ENCODE measurements around the gene TRABD2B. TPM values are rescaled to one million over a fixed set of nuclear protein-coding genes. Genes with fewer than 3 reads are reported as not detected.

Gene TRABD2B
- total and polyA plus RNA-seq, 2 of the 4 experiments (the other 2 are of a cell fraction): not detected

GRCh38 chr1:47881505-47882442 is 115.4 kb downstream of the TRABD2B start:
- H2BK15ac ChIP-seq (ENCODE audit: low read depth, low read length): no peak overlapping the region
- ATAC-seq (ENCODE audit: low read depth) (peak; percentile 78), DNase-seq (peak; percentile 33)
- no peaks in the 10 kb centered on the region for H3K9me1 ChIP-seq (ENCODE audit: insufficient read depth, low read length)
- no peak overlapping the region for H3K56ac ChIP-seq (ENCODE audit: extremely low read depth, insufficient read depth, low read length)
- 67% methylated on average over 3 of the region's 17 CpGs; no CpG with 5 or more reads in 1 of the 2 experiments for WGBS, 2 experiments (ENCODE audit: extremely low coverage in 2 of 2, insufficient read length in 1 of 2)
- intact Hi-C loops (cut with micrococcal nuclease) (no loop called here), dilution Hi-C loops (cut with HindIII; ENCODE audit: low sequenced_read_pairs, unreplicated experiment) (no loop called here), in situ Hi-C loops (cut with MboI; ENCODE audit: low sequenced_read_pairs) (no loop called here)
- H4K20me1 ChIP-seq (ENCODE audit: insufficient read depth, low read length): no peaks in the 10 kb centered on the region
- no peak overlapping the region for H2AK5ac ChIP-seq (ENCODE audit: low read depth, low read length)
- H3K27me3 ChIP-seq (ENCODE audit: control insufficient read depth, insufficient read depth, low read length): no peaks in the 10 kb centered on the region
- no peaks in the 10 kb centered on the region for H3K9me3 ChIP-seq (ENCODE audit: control insufficient read depth, insufficient read depth, low read length)
- H3K4me3 ChIP-seq (ENCODE audit: insufficient read depth, low read depth, low read length): no peak overlapping the region
- H3K14ac ChIP-seq (replicated peaks; ENCODE audit: low read depth, low read length): no peak overlapping the region
- H3K4me1 ChIP-seq (ENCODE audit: control insufficient read depth, insufficient read depth, low read length): no peaks in the 10 kb centered on the region
- H3K23ac ChIP-seq (ENCODE audit: low read depth, low read length): no peak overlapping the region
- H4K5ac ChIP-seq (ENCODE audit: low read depth, low read length): no peak overlapping the region
- no peak overlapping the region for H3K27ac ChIP-seq (ENCODE audit: insufficient read depth, low read length)
- H2BK20ac ChIP-seq (ENCODE audit: low read depth, low read length): no peak overlapping the region
- CTCF ChIA-PET: no interaction called here
- H2AFZ ChIP-seq (replicated peaks; ENCODE audit: low read length, poor library complexity): no peak overlapping the region
- no peak overlapping the region for H3K9ac ChIP-seq (ENCODE audit: low read depth, low read length)
- H2AK9ac ChIP-seq (replicated peaks; ENCODE audit: low read depth, low read length, poor library complexity): no peak overlapping the region
- H3K18ac ChIP-seq (ENCODE audit: low read depth, low read length): no peak overlapping the region
- H3K79me1 ChIP-seq (ENCODE audit: low read depth in 1 of 2, low read length in 2 of 2): no peaks in the 10 kb centered on the region
- no peak overlapping the region for H4K91ac ChIP-seq (ENCODE audit: insufficient read depth, low read depth, low read length)
- H2BK120ac ChIP-seq (ENCODE audit: low read depth, low read length): no peak overlapping the region
- no peak overlapping the region for H3K4me2 ChIP-seq (ENCODE audit: low read depth, low read length)
- BruUV-seq (replicated peaks): no TSS peak
- POLR2A ChIA-PET (ENCODE audit: unreplicated experiment): no interaction called here
- no peak overlapping the region for H2BK5ac ChIP-seq (ENCODE audit: low read depth, low read length, poor library complexity, severe bottlenecking)
- no peak overlapping the region for H4K8ac ChIP-seq (ENCODE audit: low read depth in 2 of 2, low read length in 2 of 2)
- H3K36me3 ChIP-seq (ENCODE audit: control insufficient read depth, insufficient read depth, low read length): no peaks in the 10 kb centered on the region
- H3K4ac ChIP-seq (ENCODE audit: low read depth, low read length): no peak overlapping the region
- TF ChIP-seq RCOR1 (IDR thresholded peaks at IDR 0.05; ENCODE audit: insufficient replicate concordance, low read length) (no peak), RFX5 (IDR thresholded peaks at IDR 0.05; ENCODE audit: low read depth, low read length) (no peak), MAFK (IDR thresholded peaks at IDR 0.05; ENCODE audit: low read depth, low read length) (no peak), BHLHE40 (IDR thresholded peaks at IDR 0.05; ENCODE audit: low read depth, low read length) (no peak), POLR2A (IDR thresholded peaks at IDR 0.05; ENCODE audit: low read depth, low read length) (no peak), NFE2L2 (IDR thresholded peaks at IDR 0.05; ENCODE audit: low read depth, low read length) (no peak), RAD21 (IDR thresholded peaks at IDR 0.05; ENCODE audit: low read length) (no peak), CHD1 (IDR thresholded peaks at IDR 0.05; ENCODE audit: low read depth, low read length) (no peak), ELK1 (IDR thresholded peaks at IDR 0.05; ENCODE audit: borderline replicate concordance, low read depth, low read length) (no peak), CTCF (conservative IDR thresholded peaks at IDR 0.05; ENCODE audit: low read depth, low read length) (no peak), FOS (IDR thresholded peaks at IDR 0.05; ENCODE audit: low read depth, low read length) (no peak), SMC3 (IDR thresholded peaks at IDR 0.05; ENCODE audit: low read depth, low read length) (no peak), USF2 (IDR thresholded peaks at IDR 0.05; ENCODE audit: low read depth, low read length) (no peak), CEBPB (IDR thresholded peaks at IDR 0.05; ENCODE audit: low read depth, low read length) (no peak), MXI1 (IDR thresholded peaks at IDR 0.05; ENCODE audit: borderline replicate concordance, low read depth, low read length) (no peak)
